Measurements from ENCODE around the gene ADAM15.

- TF ChIP-seq CTCF (IDR thresholded peaks at IDR 0.05) (no peak), ZFX (IDR thresholded peaks at IDR 0.05; ENCODE audit: borderline replicate concordance) (no peak)
Observed at GRCh38 chr1:155030899-155031298, 20.2 kb upstream of the ADAM15 start.

All from 22Rv1 (cell line).